ENCODE measurements around the gene ATRX.

DNA sequence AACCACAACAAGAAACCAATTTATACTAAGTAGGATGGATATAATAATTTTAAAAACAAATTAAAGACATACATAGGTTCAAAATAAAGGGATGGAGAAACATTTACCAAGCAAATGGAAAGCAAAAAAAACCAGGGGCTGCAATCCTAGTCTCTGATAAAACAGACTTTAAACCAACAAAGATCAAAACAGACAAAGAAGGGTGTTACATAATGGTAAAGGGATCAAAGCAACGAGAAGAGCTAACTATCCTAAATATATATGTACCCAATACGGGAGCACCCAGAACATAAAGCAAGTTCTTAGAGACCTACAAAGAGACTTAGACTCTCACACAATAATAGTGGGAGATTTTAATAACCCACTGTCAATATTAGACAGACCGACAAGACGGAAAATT lies 66.6 kb downstream of the ATRX start:
- TF ChIP-seq, protein P1, sequence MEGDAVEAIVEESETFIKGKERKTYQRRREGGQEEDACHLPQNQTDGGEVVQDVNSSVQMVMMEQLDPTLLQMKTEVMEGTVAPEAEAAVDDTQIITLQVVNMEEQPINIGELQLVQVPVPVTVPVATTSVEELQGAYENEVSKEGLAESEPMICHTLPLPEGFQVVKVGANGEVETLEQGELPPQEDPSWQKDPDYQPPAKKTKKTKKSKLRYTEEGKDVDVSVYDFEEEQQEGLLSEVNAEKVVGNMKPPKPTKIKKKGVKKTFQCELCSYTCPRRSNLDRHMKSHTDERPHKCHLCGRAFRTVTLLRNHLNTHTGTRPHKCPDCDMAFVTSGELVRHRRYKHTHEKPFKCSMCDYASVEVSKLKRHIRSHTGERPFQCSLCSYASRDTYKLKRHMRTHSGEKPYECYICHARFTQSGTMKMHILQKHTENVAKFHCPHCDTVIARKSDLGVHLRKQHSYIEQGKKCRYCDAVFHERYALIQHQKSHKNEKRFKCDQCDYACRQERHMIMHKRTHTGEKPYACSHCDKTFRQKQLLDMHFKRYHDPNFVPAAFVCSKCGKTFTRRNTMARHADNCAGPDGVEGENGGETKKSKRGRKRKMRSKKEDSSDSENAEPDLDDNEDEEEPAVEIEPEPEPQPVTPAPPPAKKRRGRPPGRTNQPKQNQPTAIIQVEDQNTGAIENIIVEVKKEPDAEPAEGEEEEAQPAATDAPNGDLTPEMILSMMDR (conservative IDR thresholded peaks at IDR 0.05; ENCODE audit: low read depth, low read length): no peak
- TF ChIP-seq EZH2phosphoT487 (IDR thresholded peaks at IDR 0.05; ENCODE audit: borderline replicate concordance, low read length): no peak

Measured in PC-3 (cell line).